Fibroblast of villous mesenchyme (primary cell): ENCODE data around the gene ZNF90. TPM values are rescaled to one million over a fixed set of nuclear protein-coding genes. Genes with fewer than 3 reads are reported as not detected.
"Not testable (repeated sequence)": the region's sequence is repeated elsewhere in the genome, so short reads cannot be mapped to it uniquely, and the experiment has no call there.

Experiments used
- DNase-seq: peaks from one replicate; pipeline ENCODE4 v3.0.0-alpha.2; 2010; ENCODE audit warnings: low read depth
- H3K4me3 ChIP-seq: 2 replicates; pipeline ENCODE4 v1.5.1; 2011; ENCODE audit warnings: low read depth, mild to moderate bottlenecking, low read length
- total RNA-seq: library from RNA; depleted of rRNA; stranded (reverse); fragments of >200 nt; gene quantifications from 2 replicates; pipeline ENCODE4 v1.2.3, GENCODE V29; 2012
- TF ChIP-seq, protein P1 (sequence below): IDR thresholded peaks from 2 replicates; pipeline ENCODE4 v1.5.1; 2012; ENCODE audit warnings: low read depth, mild to moderate bottlenecking, low read length; ENCODE audit not compliant: insufficient read depth

ZNF90 gene
- total RNA-seq, 1 donor = 0.86 TPM

DNA sequence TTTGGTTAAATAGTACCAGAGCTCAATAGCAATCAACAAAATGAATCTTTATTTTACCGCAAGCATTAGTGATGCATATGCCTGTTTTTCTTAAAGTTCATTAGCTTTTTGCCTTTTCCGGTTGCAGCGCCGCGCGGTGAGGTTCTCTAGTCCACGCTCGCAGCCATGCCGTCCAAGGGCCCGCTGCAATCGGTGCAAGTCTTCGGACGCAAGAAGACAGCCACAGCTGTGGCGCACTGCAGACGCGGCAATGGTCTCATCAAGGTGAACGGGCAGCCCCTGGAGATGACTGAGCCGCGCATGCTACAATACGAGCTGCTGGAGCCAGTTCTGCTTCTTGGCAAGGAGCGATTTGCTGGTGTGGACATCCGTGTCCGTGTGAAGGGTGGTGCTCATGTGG, 47.1 kb downstream of the ZNF90 start:
- TF ChIP-seq, protein P1, sequence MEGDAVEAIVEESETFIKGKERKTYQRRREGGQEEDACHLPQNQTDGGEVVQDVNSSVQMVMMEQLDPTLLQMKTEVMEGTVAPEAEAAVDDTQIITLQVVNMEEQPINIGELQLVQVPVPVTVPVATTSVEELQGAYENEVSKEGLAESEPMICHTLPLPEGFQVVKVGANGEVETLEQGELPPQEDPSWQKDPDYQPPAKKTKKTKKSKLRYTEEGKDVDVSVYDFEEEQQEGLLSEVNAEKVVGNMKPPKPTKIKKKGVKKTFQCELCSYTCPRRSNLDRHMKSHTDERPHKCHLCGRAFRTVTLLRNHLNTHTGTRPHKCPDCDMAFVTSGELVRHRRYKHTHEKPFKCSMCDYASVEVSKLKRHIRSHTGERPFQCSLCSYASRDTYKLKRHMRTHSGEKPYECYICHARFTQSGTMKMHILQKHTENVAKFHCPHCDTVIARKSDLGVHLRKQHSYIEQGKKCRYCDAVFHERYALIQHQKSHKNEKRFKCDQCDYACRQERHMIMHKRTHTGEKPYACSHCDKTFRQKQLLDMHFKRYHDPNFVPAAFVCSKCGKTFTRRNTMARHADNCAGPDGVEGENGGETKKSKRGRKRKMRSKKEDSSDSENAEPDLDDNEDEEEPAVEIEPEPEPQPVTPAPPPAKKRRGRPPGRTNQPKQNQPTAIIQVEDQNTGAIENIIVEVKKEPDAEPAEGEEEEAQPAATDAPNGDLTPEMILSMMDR = no peak
- DNase-seq = no peak
- H3K4me3 ChIP-seq = no peak overlapping the region

DNA sequence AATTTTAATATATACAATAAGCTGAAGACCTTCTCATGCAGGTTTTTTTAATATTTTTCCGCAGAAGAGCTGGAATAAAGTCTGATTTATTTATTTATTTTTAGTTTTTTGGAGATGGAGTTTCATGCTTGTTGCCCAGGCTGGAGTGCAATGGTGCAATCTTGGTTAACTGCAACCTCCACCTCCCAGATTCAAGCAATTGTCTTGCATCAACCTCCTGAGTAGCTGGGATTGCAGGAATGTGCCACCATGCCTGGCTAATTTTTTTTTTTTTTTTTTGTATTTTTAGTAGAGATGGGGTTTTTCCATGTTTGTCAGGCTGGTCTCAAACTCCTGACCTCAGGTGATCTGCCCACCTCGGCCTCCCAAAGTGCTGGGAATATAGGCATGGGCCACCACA, 55.1 kb downstream of the ZNF90 start:
- not testable (repeated sequence) for DNase-seq

DNA sequence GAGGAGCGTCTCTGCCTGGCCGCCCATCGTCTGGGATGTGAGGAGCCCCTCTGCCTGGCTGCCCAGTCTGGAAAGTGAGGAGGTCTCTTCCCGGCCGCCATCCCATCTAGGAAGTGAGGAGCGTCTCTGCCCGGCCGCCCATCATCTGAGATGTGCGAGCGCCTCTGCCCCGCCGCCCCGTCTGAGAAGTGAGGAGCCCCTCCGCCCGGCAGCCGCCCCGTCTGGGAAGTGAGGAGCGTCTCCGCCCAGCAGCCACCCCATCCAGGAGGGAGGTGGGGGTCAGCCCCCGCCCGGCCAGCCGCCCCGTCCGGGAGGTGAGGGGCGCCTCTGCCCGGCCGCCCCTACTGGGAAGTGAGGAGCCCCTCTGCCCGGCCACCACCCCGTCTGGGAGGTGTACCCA, 59.9 kb downstream of the ZNF90 start:
- not testable (repeated sequence) for DNase-seq, H3K4me3 ChIP-seq

More for the DNA sequence above, 55.1 kb downstream of the ZNF90 start:
- H3K4me3 ChIP-seq = not testable (repeated sequence)

DNA sequence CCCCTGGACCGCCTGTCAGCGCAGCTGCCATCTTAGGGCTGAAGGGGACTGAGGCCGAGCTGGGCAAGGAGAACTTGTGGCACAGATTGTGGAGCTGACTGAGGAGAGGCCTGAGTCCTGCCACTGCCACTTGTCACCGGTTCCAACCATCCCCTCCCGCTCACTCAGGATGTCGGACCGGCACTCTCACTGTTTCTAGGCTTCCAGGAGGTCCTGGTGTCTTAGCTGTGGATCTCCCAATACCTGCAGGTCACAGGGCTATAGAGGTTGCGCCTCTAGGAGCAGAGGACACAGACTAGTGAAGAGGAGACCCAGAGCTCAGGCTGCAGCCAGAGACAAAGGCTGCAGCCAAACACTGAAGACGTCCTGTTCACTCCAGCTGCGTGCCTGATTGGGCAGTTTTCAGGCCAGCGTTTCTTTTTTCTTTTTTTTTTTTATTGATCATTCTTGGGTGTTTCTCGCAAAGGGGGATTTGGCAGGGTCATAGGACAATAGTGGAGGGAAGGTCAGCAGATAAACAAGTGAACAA, 73.9 kb downstream of the ZNF90 start:
- no peak for DNase-seq
- TF ChIP-seq, protein P1 = no peak
- H3K4me3 ChIP-seq = no peak overlapping the region

DNA sequence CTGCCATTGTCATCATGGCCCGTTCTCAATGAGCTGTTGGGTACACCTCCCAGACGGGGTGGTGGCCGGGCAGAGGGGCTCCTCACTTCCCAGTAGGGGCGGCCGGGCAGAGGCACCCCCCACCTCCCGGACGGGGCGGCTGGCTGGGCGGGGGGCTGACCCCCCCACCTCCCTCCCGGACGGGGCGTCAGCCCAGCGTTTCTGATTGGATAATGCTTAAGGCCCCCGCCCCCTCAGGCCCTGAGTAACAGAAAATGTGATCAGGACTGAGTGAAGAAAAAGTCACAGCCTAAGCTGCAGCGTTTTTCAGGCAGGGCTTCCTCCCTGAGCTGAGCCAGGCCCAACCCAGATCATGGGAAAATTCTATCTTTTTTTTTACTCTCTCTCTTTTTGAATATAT, 74.7 kb downstream of the ZNF90 start:
- H3K4me3 ChIP-seq, DNase-seq: not testable (repeated sequence)

DNA sequence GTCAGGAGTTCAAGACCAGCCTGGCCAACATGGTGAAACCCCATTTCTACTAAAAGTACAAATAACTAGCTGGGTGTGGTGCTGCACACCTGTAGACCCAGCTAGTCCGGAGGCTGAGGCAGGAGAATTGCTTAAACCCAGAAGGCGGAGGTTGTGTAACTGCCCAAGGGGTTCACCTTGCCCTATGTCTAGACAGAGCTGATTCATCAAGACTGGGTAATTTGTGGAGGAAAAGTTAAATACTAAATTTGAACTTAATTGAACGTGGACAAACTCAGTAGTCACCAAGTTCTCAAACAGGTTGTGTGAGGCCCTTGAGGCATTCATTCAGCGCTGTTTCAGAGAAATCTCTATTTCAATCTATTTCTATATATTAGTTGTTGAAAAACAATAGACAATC, 75.5 kb downstream of the ZNF90 start:
- TF ChIP-seq, protein P1 = no peak
- DNase-seq = no peak
- H3K4me3 ChIP-seq = no peak overlapping the region

DNA sequence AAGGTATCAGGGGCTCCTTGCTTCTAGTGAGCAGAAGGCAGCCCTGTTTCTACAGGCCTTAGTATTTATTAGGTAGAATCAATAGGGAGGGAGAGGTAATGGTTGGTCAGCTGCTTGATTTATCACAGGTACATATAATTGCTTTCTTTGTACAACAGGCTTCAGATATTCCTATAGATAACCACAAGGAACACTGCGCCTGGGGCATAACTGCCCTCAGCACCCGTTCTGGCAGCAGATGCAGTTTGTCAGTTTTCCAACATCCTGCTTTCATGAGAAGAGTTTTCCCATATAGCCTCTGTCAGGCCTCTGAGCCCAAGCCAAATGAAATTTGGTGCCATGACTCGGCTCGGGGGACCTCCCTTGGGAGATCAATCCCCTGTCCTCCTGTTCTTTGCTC, 76.8 kb downstream of the ZNF90 start:
- no peak for DNase-seq
- H3K4me3 ChIP-seq = no peak overlapping the region
- TF ChIP-seq, protein P1 = no peak

DNA sequence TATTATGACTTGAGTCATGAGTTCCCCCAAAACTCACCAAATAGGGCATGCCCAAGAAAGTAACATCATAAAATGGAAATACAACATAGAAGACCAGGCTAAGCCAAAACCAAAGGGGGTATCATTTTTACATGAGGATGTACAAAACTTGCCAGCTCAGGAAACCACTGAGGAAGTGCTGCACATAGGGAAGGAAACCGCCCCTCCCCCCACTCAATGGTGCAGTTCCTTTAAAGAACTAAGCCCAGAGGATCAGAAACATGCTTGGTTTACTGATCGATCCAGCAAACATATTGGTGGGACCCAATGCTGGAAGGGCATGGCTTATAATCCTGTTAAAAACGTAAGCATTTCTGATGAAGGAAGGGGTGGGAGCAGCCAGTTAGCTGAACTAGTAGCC, 85.0 kb downstream of the ZNF90 start:
- no peak overlapping the region for H3K4me3 ChIP-seq
- DNase-seq = no peak
- TF ChIP-seq, protein P1 = no peak

DNA sequence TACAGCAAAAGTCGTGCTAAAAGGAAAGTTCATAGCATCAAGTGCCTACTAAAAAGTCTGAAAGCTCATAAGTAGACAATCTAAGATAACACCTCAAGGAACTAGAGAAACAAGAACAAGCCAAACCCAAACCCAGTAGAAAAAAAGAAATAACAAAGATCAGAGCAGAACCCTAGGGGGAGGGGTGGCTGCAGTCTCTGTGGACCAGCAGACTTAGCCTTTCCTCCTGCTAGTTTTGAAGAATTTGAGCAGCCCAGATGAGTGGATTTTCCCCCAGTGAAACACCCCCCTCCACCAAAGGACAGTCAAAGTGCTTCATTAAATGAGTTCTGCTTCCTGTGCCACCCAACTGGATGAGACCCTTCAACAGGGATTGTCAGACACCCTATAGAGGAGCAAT, 86.7 kb downstream of the ZNF90 start:
- TF ChIP-seq, protein P1 = no peak
- H3K4me3 ChIP-seq = no peak overlapping the region
- no peak for DNase-seq
